HG02973 (cell line): ENCODE results near the gene FKBP1B.
"Not testable (repeated sequence)": the region's sequence is repeated elsewhere in the genome, so short reads cannot be mapped to it uniquely, and the experiment has no call there.

ENCODE experiments used
- ATAC-seq: cut with Tn5 transposase; IDR thresholded peaks from one replicate; pipeline ENCODE4 v1.9.1; 2021; ENCODE audit warnings: moderate library complexity; ENCODE audit not compliant: unreplicated experiment

FKBP1B gene

GRCh38 chr2:24022324-24022974 lies 27.1 kb upstream of the FKBP1B start:
- no peak for ATAC-seq

- no peak for ATAC-seq
Measured at GRCh38 chr2:24022975-24023575, 26.5 kb upstream of the FKBP1B start.

- ATAC-seq = no peak
Measured at GRCh38 chr2:24024018-24024417, 25.5 kb upstream of the FKBP1B start.

DNA sequence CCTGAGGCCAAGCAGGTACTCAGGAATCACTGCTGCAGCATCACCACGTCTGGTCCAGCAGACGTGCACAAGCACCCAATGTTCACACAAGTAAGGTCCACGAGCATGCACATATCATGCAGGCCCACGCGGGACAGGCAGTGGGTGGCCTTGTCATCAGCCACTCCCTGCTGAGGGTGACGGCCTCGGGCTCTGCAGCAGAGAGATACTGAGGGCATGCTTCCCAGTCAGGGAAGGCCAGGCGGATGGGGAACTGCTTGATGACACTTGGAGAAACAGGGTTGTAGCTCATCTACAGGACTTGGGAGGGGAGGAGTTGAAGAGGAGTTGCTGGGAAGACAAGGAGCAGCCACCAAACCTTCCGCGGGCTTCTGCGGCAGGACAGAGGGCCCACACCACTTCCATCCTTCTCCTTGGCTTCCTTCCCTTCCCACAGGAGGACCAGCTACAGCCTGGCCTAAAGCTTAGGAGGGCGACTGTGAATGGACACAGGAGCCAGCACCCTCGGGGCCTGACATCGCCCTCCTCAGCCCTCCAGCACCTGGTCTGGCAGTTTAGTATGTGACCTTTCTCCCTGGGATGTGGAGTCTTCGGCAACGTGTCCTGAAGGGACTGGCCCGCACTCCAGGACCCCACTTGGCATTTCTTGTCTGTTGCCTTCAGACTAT lies 24.4 kb upstream of the FKBP1B start:
- ATAC-seq = no peak

GRCh38 chr2:24026233-24026632 lies 23.3 kb upstream of the FKBP1B start:
- ATAC-seq = no peak

DNA sequence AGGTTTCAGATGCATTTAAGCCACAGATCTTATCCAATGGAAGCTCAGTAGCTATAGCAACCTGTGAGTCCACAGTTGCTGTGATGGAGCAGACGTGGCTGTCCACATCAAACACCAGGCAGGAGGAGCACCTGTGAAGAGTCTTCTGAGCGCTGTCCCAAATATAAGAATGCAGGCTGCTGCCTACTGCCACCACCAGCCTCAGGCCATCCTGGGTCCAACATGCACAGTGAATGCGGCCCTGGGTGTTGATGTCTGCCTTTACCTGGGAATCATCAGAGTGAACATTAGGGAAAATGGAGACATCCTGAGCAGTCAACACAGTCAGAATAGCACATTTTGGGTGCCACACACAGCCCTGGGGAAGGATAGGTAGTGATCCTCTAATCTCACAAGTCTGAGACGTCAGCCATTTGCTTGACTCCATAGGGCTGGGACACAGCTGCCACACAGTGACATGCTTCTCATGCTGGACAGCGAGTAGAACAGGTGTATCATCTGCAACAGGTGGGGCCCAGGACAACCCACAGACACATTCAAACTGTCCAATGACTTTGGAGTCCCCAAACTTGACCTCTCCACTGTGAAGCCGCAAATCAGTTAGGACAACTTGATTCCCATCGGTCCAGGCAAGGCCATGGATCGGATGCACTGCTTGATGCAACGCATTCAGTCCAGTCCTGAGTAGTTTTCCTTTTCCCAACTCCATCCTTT lies 10.6 kb upstream of the FKBP1B start:
- no peak for ATAC-seq

DNA sequence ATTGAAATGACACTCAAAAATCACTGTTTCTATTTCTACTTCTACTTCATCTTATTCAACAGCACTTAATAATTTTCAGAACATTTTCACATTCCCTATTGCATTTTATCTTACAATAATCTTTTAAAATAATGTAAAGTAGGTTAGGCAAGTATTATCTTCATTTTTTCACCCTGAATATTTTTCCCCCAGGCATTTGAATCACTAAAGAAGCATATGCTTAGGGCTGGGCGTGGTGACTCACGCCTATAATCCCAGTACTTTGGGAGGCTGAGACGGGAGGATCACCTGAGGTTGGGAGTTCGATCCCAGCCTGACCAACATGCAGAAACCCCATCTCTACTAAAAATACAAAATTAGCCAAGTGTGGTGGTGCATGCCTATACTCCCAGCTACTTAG lies 9.0 kb upstream of the FKBP1B start:
- no peak for ATAC-seq

DNA sequence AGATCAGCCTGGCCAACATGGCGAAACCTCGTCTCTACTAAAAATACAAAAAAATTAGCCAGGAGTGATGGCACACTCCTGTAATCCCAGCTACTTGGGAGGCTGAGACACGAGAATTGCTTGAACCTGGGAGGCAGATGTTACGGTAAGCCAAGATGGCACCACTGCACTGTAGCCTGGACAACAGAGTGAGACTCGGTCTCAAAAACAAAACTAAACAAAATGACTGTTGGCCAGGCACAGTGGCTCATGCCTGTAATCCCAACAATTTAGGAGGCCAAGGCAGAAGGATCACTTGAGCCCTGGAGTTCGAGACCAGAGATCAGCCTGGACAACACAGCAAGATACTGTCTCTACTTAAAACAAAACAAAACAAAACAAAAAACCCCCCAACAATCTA lies 6.4 kb upstream of the FKBP1B start:
- ATAC-seq = not testable (repeated sequence)

DNA sequence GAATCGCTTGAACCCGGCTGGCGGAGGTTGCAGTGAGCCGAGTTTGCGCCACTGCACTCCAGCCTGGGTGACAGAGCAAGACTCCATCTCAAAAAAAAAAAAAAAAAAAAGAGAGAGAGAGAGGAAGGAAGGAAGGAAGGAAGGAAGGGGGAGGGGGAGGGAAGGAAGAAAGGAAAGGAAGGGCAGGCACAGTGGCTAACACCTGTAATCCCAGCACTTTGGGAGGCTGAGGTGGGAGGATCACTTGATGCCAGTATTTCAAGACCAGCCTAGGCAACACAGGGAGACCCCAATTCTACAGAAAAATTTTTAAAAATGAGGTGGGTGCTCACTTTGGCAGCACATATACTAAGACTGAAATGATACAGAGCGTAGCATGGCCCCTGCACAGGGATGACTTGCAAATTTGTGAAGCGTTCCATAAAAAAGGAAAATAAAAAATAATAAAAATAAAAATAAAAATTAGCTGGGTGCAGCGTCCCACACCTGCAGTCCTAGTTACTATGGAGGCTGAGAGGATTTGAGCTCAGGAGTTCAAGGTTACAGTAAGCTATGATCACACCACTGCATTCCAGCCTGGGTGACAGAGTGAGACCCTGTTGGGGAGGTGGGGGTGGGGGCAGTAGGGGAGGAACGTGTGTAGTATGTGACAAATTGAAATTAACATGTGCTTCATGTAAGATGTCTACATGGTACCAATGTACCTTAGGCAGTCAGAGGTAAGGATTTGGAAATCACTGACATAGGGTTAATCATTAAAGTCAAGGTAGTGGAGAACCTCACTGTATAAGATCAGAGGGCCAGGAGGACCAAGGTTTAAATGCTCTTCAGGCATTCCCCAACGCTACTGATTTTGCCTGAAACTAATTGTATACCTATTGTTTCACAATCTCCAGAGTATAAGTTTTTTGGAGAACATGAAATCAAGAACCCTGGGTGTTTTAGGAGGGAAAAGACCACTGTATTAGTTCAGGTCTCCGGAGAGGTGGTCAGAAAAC lies 3.7 kb upstream of the FKBP1B start:
- no peak for ATAC-seq

DNA sequence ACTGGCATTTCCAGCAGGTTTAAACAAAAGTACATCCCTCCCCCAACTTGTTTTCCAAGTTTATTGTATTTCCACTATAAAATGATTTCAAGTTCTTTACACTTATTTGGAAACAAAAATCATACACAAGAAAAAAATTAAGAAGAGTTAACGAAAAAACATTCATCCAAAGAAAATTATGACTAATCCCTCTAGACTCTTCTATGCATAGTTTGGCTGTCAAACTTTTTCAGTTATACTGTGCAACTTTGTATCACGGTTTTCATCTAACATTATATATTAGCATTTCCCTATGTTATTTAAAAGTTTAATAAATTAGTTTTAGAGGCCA lies 3.0 kb upstream of the FKBP1B start:
- no peak for ATAC-seq

GRCh38 chr2:24046930-24047702 lies 2.4 kb upstream of the FKBP1B start, which contains the start of gene WDCP:
WDCP (minus strand) TSS chr2:24047391; CDS start chr2:24039494, 7,897 bp downstream.
- ATAC-seq = peak; percentile 99

- ATAC-seq = no peak
Measured at GRCh38 chr2:24047703-24048033, 1.9 kb upstream of the FKBP1B start.

DNA sequence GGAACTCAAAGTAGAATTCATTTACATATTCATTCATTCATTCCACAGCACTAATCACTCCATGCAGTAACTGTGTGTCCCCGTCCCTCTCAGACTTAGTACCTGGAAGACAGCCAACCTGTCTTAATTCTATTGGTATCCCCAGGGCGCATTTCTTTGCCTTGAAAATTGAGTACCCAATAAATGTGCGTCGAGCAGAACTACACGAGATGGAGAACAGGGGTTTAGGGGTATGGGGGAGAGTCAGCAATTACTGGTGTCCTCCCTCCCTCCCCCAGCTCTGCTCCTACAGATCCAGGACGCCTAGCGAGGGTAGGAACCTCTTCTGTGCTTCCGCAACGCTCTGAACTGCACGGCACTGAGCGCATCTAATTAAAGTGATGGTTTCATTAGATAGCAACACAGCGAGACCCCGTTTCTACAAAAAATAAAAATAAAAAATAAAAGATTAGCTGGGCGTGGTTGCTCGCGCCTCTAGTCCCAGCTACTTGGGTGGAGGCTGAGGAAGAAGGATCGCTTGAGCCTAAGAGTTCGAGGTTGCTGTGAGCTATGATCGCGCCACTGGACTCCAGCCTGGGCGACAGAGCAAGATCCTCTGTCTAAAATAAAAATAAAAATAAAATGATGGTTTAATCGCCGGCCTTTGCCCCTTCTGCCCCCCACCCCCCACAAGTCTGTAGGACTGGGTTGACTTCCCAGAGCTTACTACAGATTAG lies 614 bp upstream of the FKBP1B start:
- no peak for ATAC-seq

- no peak for ATAC-seq
Measured at GRCh38 chr2:24050041-24050979, 769 bp downstream of the FKBP1B start.

GRCh38 chr2:24051833-24052232 lies 2.3 kb downstream of the FKBP1B start:
- ATAC-seq = no peak

DNA sequence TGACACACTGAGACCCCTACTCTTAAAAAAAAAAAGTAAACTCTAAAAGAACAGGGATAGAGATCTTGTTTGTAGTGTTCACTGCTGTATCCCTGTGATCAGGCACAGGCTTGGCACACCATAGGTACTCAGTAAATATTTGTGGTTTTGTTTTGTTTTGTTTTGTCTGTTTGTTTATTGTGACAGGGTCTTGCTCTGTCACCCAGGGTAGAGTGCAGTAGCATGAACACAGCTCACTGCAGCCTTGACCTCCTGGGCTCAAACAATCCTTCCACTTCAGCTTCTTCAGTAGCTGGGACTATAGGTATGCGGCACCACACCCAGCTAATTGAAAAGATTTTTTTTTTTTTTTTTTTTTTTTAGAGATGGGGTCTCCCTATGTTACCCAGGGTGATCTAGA lies 3.4 kb downstream of the FKBP1B start:
- no peak for ATAC-seq

- ATAC-seq = no peak
Measured at GRCh38 chr2:24054366-24055010, 4.9 kb downstream of the FKBP1B start.

GRCh38 chr2:24055750-24056149 lies 6.2 kb downstream of the FKBP1B start:
- no peak for ATAC-seq
